MCF 10A (cell line): Measurements from ENCODE around the gene HMGN3. TPM values are rescaled to one million over a fixed set of nuclear protein-coding genes. Genes with fewer than 3 reads are reported as not detected.
A peak's percentile ranks its signal among the peaks of the same experiment; 100 is the strongest.

ENCODE experiments used
- BruUV-seq: library from RNA; stranded (reverse); fragments of 400-500 nt; replicated peaks from 2 replicates; lab custom pipeline; 2021; lab: Mats Ljungman, UMichigan
- CTCF ChIA-PET: fragments of 300-600 bp; sonication (Branson Sonifier 250); formaldehyde crosslinking; extraction: SDS; loops from one replicate; lab custom pipeline; 2021; ENCODE audit warnings: antibody characterized with exemption, inconsistent platforms; lab: Yijun Ruan, JAX
- POLR2A ChIA-PET: fragments of 300-600, 350-650 bp; sonication (Branson Sonifier 250); formaldehyde crosslinking; extraction: SDS; loops from one replicate; lab custom pipeline; 2020; ENCODE audit warnings: antibody characterized with exemption, inconsistent platforms; lab: Yijun Ruan, JAX
- DNase-seq: peaks from one replicate; pipeline ENCODE4 v3.0.0-alpha.2; 2018; ENCODE audit not compliant: unreplicated experiment
- H3K27ac Mint-ChIP-seq: one replicate; pipeline ENCODE4 v1.8.0; 2022; ENCODE audit warnings: mild to moderate bottlenecking, low read depth, mixed read lengths; ENCODE audit not compliant: unreplicated experiment
- H3K27me3 Mint-ChIP-seq: one replicate; pipeline ENCODE4 v1.8.0; 2022; ENCODE audit warnings: mixed read lengths; ENCODE audit not compliant: insufficient read depth, unreplicated experiment
- H3K36me3 Mint-ChIP-seq: one replicate; pipeline ENCODE4 v1.8.0; 2022; ENCODE audit warnings: mild to moderate bottlenecking, moderate library complexity, mixed read lengths; ENCODE audit not compliant: insufficient read depth, unreplicated experiment
- H3K4me1 Mint-ChIP-seq: one replicate; pipeline ENCODE4 v1.8.0; 2022; ENCODE audit warnings: mixed read lengths; ENCODE audit not compliant: insufficient read depth, unreplicated experiment
- H3K4me3 Mint-ChIP-seq: one replicate; pipeline ENCODE4 v1.8.0; 2022; ENCODE audit warnings: mild to moderate bottlenecking, moderate library complexity, mixed read lengths; ENCODE audit not compliant: unreplicated experiment
- H3K9me3 Mint-ChIP-seq: one replicate; pipeline ENCODE4 v1.8.0; 2022; ENCODE audit warnings: mixed read lengths; ENCODE audit not compliant: unreplicated experiment
- intact Hi-C: fragments of 100-400 bp; cut with micrococcal nuclease; formaldehyde crosslinking; loops from 2 replicates; pipeline ENCODE4 v1.14.1; 2022
- total RNA-seq: library from RNA; stranded (reverse); gene quantifications from 2 replicates; pipeline ENCODE4 v1.2.3, GENCODE V29; 2022
- TF ChIP-seq, protein P1 (sequence below): fragments of 200-600 bp; IDR thresholded peaks from one replicate; pipeline ENCODE4 v1.8.0; 2022; ENCODE audit warnings: antibody characterized with exemption, mild to moderate bottlenecking; ENCODE audit not compliant: unreplicated experiment

The HMGN3 gene
- total RNA-seq, 1 experiment from 2014 or later: 36.5 TPM

DNA sequence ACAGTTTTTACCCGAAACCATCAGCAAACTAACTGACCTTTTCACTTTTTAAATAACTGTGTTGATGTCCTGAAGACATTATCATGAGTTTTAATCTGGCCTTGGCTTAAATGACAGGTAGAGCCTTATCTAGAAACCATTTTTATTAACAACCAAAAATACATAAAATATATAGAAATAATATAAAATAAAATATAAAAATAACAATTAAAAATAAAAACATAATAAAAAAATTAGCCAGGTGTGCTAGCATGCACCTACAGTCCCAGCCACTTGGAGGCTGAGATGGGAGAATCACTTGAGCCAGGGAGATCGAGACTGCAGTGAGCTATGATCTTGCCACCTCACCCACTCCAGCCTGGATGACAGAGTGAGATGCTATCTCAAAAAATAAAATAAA is 21.6 kb downstream of the HMGN3 start:
- H3K27me3 Mint-ChIP-seq: no peaks in the 10 kb centered on the region
- intact Hi-C loops: no loop called here
- no peaks in the 10 kb centered on the region for H3K4me1 Mint-ChIP-seq
- no peak overlapping the region for H3K4me3 Mint-ChIP-seq
- no peak overlapping the region for H3K27ac Mint-ChIP-seq
- no TSS peak for BruUV-seq
- H3K36me3 Mint-ChIP-seq: peaks cover 18% of the 10 kb centered on the region
- TF ChIP-seq, protein P1, sequence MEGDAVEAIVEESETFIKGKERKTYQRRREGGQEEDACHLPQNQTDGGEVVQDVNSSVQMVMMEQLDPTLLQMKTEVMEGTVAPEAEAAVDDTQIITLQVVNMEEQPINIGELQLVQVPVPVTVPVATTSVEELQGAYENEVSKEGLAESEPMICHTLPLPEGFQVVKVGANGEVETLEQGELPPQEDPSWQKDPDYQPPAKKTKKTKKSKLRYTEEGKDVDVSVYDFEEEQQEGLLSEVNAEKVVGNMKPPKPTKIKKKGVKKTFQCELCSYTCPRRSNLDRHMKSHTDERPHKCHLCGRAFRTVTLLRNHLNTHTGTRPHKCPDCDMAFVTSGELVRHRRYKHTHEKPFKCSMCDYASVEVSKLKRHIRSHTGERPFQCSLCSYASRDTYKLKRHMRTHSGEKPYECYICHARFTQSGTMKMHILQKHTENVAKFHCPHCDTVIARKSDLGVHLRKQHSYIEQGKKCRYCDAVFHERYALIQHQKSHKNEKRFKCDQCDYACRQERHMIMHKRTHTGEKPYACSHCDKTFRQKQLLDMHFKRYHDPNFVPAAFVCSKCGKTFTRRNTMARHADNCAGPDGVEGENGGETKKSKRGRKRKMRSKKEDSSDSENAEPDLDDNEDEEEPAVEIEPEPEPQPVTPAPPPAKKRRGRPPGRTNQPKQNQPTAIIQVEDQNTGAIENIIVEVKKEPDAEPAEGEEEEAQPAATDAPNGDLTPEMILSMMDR: no peak
- ChIA-PET CTCF (interaction anchor here (0.7 to 1.3 kb wide), 2 partner anchors 253 to 355 kb away, joined by 3 to 4 read pairs; no protein-coding TSS in a partner anchor), POLR2A (interaction anchor here (0.6 kb wide), 2 partner anchors 27 to 300 kb away, joined by 3 read pairs; no protein-coding TSS in a partner anchor)
- no peaks in the 10 kb centered on the region for H3K9me3 Mint-ChIP-seq
- DNase-seq: no peak

DNA sequence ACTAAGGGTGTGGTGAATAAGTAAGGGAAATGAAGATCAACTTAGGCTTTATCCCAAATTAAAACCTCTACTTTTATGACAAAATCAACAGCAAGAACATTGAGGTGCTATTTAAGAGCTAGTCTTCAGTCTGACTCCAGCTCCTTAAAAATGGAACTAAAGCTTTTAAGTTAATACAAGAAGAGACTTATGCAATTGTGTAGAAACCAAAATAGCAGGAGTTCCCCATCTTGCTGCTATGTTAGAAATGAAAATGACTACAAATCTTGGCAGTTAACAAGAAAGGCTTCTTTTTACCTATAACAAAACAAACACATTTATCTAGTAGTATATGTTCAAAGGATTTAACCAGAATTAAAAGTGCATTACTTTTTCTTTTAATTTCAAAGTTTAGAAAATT is 25.7 kb downstream of the HMGN3 start:
- Mint-ChIP-seq H3K27me3 (no peaks in the 10 kb centered on the region), H3K4me3 (no peak overlapping the region), H3K9me3 (no peaks in the 10 kb centered on the region), H3K27ac (no peak overlapping the region), H3K36me3 (peaks cover 24% of the 10 kb centered on the region), H3K4me1 (no peaks in the 10 kb centered on the region)
- CTCF ChIA-PET: interaction anchor here (0.6 to 0.8 kb wide), 3 partner anchors 18 to 36 kb away, joined by 3 to 4 read pairs (median 3); no protein-coding TSS in a partner anchor
- DNase-seq: no peak
- TF ChIP-seq, protein P1: no peak
- intact Hi-C loops: no loop called here
- POLR2A ChIA-PET: interaction anchor here (0.7 kb wide), 1 partner anchor 131 kb away, joined by 3 read pairs; no protein-coding TSS in a partner anchor
- no TSS peak for BruUV-seq

GRCh38 chr6:79203753-79204253 is 30.7 kb downstream of the HMGN3 start:
- TF ChIP-seq, protein P1: no peak
- POLR2A ChIA-PET: interaction anchor here (0.6 to 1.0 kb wide), 3 partner anchors 12 to 482 kb away, joined by 3 to 4 read pairs (median 4); partner anchors contain the start of gene PHIP
- no TSS peak for BruUV-seq

DNA sequence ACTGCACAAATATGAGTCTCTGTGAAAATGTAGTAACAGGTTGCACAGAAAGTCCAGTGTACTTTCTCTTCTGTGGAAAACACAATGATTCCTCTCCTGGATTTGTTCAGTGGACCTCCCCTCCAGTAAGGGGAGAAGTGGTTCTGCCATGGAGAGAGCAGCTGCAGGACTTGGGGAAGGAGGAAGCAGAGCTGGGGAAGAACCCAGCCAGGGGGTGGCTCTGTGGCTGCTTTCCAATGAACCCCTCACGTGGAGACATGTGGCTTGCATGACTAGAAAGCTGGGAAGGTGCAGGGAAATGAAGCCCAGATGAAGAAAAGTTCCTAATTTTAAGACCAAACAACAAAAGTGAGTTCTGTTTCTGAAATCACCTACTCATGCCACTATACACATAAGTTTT is 31.9 kb downstream of the HMGN3 start:
- Mint-ChIP-seq H3K27me3 (no peaks in the 10 kb centered on the region), H3K27ac (peak overlapping the region; percentile 28), H3K9me3 (no peaks in the 10 kb centered on the region), H3K36me3 (peaks cover 25% of the 10 kb centered on the region), H3K4me1 (peaks cover 7% of the 10 kb centered on the region), H3K4me3 (no peak overlapping the region)
- ChIA-PET POLR2A (no interaction called here), CTCF (interaction anchor here (1.3 to 1.8 kb wide), 2 partner anchors 263 to 265 kb away, joined by 3 to 6 read pairs; no protein-coding TSS in a partner anchor)
- no peak for DNase-seq
- TF ChIP-seq, protein P1: no peak
- intact Hi-C loops: loop anchor here (5.0 kb wide), 1 partner anchor 265 kb away; no protein-coding TSS in a partner anchor
- BruUV-seq: no TSS peak

More at GRCh38 chr6:79203753-79204253, 30.7 kb downstream of the HMGN3 start:
- no peaks in the 10 kb centered on the region for H3K27me3 Mint-ChIP-seq
- no peak for DNase-seq
- CTCF ChIA-PET: interaction anchor here (1.2 kb wide), 1 partner anchor 264 kb away, joined by 4 read pairs; no protein-coding TSS in a partner anchor
- no peak overlapping the region for H3K4me3 Mint-ChIP-seq
- peaks cover 7% of the 10 kb centered on the region for H3K4me1 Mint-ChIP-seq
- H3K9me3 Mint-ChIP-seq: no peaks in the 10 kb centered on the region
- intact Hi-C loops: loop anchor here (5.0 kb wide), 1 partner anchor 263 kb away; no protein-coding TSS in a partner anchor
- H3K36me3 Mint-ChIP-seq: peaks cover 27% of the 10 kb centered on the region
- no peak overlapping the region for H3K27ac Mint-ChIP-seq
